Stimulated activated CD4-positive, alpha-beta T cell treated with anti-CD3 and anti-CD28 coated beads, Interleukin-4, amount 100 ng/mL, for 48 hours (primary cell): Measurements from ENCODE around the gene SELENOW.
"Not testable (repeated sequence)": the region's sequence is repeated elsewhere in the genome, so short reads cannot be mapped to it uniquely, and the experiment has no call there.

Experiments
- DNase-seq, 2 donors: peaks; one replicate each; pipeline ENCODE4 v3.0.0-alpha.2; 2020; ENCODE audit warnings: low read depth in 2 of 2

The SELENOW gene

GRCh38 chr19:47756953-47757608 is 21.4 kb upstream of the SELENOW start:
- DNase-seq = no peak

GRCh38 chr19:47757617-47758442 is 20.7 kb upstream of the SELENOW start:
- DNase-seq = no peak

- DNase-seq = no peak
Measured at GRCh38 chr19:47758443-47758804, 20.1 kb upstream of the SELENOW start.

- no peak for DNase-seq
Measured at GRCh38 chr19:47760632-47760999, 17.9 kb upstream of the SELENOW start.

- DNase-seq = no peak
Measured at GRCh38 chr19:47761566-47761965, 16.9 kb upstream of the SELENOW start.

- no peak for DNase-seq
Measured at GRCh38 chr19:47762151-47762550, 16.4 kb upstream of the SELENOW start.

- DNase-seq = no peak
Measured at GRCh38 chr19:47762615-47763308, 15.7 kb upstream of the SELENOW start.

- DNase-seq = not testable (repeated sequence)
Measured at GRCh38 chr19:47764705-47765104, 13.8 kb upstream of the SELENOW start.

- DNase-seq = peak in 1 of 2 donors; percentile 28
Measured at GRCh38 chr19:47765523-47766358, 12.8 kb upstream of the SELENOW start.

- no peak for DNase-seq
Measured at GRCh38 chr19:47766359-47766620, 12.2 kb upstream of the SELENOW start.

- no peak for DNase-seq
Measured at GRCh38 chr19:47766670-47767069, 11.8 kb upstream of the SELENOW start.

GRCh38 chr19:47767349-47767748 is 11.2 kb upstream of the SELENOW start:
- DNase-seq = no peak

- no peak for DNase-seq
Measured at GRCh38 chr19:47768604-47769003, 9.9 kb upstream of the SELENOW start.

GRCh38 chr19:47769534-47769933 is 9.0 kb upstream of the SELENOW start:
- no peak for DNase-seq

GRCh38 chr19:47771291-47771690 is 7.2 kb upstream of the SELENOW start:
- not testable (repeated sequence) for DNase-seq

- DNase-seq = no peak
Measured at GRCh38 chr19:47776568-47776967, 1.9 kb upstream of the SELENOW start.

- DNase-seq = not testable (repeated sequence)
Measured at GRCh38 chr19:47777245-47778048, 1.1 kb upstream of the SELENOW start.

GRCh38 chr19:47778954-47779351 is 450 bp downstream of the SELENOW start:
- no peak for DNase-seq

- no peak for DNase-seq
Measured at GRCh38 chr19:47779524-47780214, 1.2 kb downstream of the SELENOW start.

GRCh38 chr19:47780215-47780551 is 1.7 kb downstream of the SELENOW start:
- DNase-seq = no peak
